HepG2 (cell line): ENCODE results near the gene CCS. TPM values are rescaled to one million over a fixed set of nuclear protein-coding genes. Genes with fewer than 3 reads are reported as not detected.

Experiments
- FIP1L1 ChIP-seq: fragments of 200-400 bp; formaldehyde crosslinking; IDR thresholded peaks from 2 replicates; pipeline ENCODE4 v1.6.1; 2018; ENCODE audit warnings: low read depth, mild to moderate bottlenecking, low read length, moderate library complexity, borderline replicate concordance; ENCODE audit not compliant: insufficient read depth
- GABPA ChIP-seq, 2 experiments: IDR thresholded peaks; 2 replicates each; pipeline ENCODE4 v1.6.1; 2011 to 2016; ENCODE audit warnings: low read depth in 2 of 2, low read length in 1 of 2, missing biosample characterization in 1 of 2, missing genetic modification characterization in 1 of 2
- GATAD1 ChIP-seq: IDR thresholded peaks from 2 replicates; pipeline ENCODE4 v1.6.1; 2016; ENCODE audit warnings: missing genetic modification reagents, missing compliant biosample characterization
- MEIS2 ChIP-seq: sonication (generic); formaldehyde crosslinking; IDR thresholded peaks from 2 replicates; pipeline ENCODE4 v1.9.0; 2021; ENCODE audit warnings: mild to moderate bottlenecking, missing genetic modification reagents
- RBFOX2 ChIP-seq: fragments of 200-400 bp; formaldehyde crosslinking; IDR thresholded peaks from 2 replicates; pipeline ENCODE4 v1.6.1; 2017; ENCODE audit warnings: low read depth, mild to moderate bottlenecking, low read length
- SP140L ChIP-seq: sonication (generic); formaldehyde crosslinking; IDR thresholded peaks from 2 replicates; pipeline ENCODE4 v1.4.0; 2020; ENCODE audit warnings: missing genetic modification reagents, borderline replicate concordance
- SRSF1 ChIP-seq: fragments of 200-400 bp; formaldehyde crosslinking; optimal IDR thresholded peaks from 2 replicates; pipeline ENCODE3; 2017; ENCODE audit warnings: mild to moderate bottlenecking, low read depth, low read length, moderate library complexity
- ZFP36L1 ChIP-seq: sonication (generic); formaldehyde crosslinking; IDR thresholded peaks from 2 replicates; pipeline ENCODE4 v1.8.0; 2022; ENCODE audit warnings: mild to moderate bottlenecking, missing genetic modification reagents, moderate library complexity
- ZKSCAN8 ChIP-seq: IDR thresholded peaks from 2 replicates; pipeline ENCODE4 v1.6.1; 2016; ENCODE audit warnings: borderline replicate concordance, missing genetic modification reagents, missing compliant biosample characterization
- ZMYM4 ChIP-seq: sonication (generic); formaldehyde crosslinking; IDR thresholded peaks from 2 replicates; pipeline ENCODE4 v1.8.1; 2023; ENCODE audit warnings: mild to moderate bottlenecking, missing genetic modification reagents
- ZNF367 ChIP-seq: sonication (generic); formaldehyde crosslinking; IDR thresholded peaks from 2 replicates; pipeline ENCODE4 v1.4.0; 2020; ENCODE audit warnings: missing genetic modification reagents, borderline replicate concordance
- ZNF614 ChIP-seq: IDR thresholded peaks from 2 replicates; pipeline ENCODE4 v1.6.1; 2018; ENCODE audit warnings: missing biosample characterization, missing genetic modification reagents, inconsistent platforms, borderline replicate concordance
- ZNF800 ChIP-seq: sonication (generic); formaldehyde crosslinking; IDR thresholded peaks from 2 replicates; pipeline ENCODE4 v1.4.0; 2020; ENCODE audit warnings: missing genetic modification reagents
- ZNF839 ChIP-seq: sonication (generic); formaldehyde crosslinking; IDR thresholded peaks from 2 replicates; pipeline ENCODE4 v1.4.0; 2020; ENCODE audit warnings: missing genetic modification reagents, mild to moderate bottlenecking, borderline replicate concordance
- polyA plus RNA-seq, 8 experiments: library from polyadenylated mRNA; depleted of rRNA in 3 of 8; stranded (reverse) in 7 of 8; unstranded in 1 of 8; fragments of >200 nt; fragmentation: Illumina TruSeq in 4 of 8; extraction: Trizol in 4 of 8; gene quantifications; 2 replicates each; pipeline versions ENCODE4 v1.2.1 to v1.2.3, GENCODE V29; 2011 to 2016; ENCODE audit warnings: low read depth in 4 of 8, missing spikeins in 1 of 8, mixed read lengths in 1 of 8; ENCODE audit not compliant: insufficient read depth in 1 of 8
- total RNA-seq, 5 experiments: library from RNA; depleted of rRNA; stranded (reverse); fragments of >200 nt; fragmentation: Illumina TruSeq; extraction: Trizol; gene quantifications; 2 replicates each; pipeline ENCODE4 v1.2.3, GENCODE V29; 2016; ENCODE audit warnings: low read depth in 1 of 5
- TF ChIP-seq, protein P1 (sequence below): sonication (generic); formaldehyde crosslinking; IDR thresholded peaks from 2 replicates; pipeline ENCODE4 v1.4.0; 2020; ENCODE audit warnings: mild to moderate bottlenecking, missing genetic modification reagents
- TF ChIP-seq, protein P2 (sequence below): sonication (generic); formaldehyde crosslinking; IDR thresholded peaks from 2 replicates; pipeline ENCODE4 v1.5.1; 2020; ENCODE audit warnings: missing genetic modification reagents, mild to moderate bottlenecking, borderline replicate concordance
- TF ChIP-seq, protein P3 (sequence below): sonication (generic); formaldehyde crosslinking; IDR thresholded peaks from 2 replicates; pipeline ENCODE4 v1.4.0; 2020; ENCODE audit warnings: missing genetic modification reagents, borderline replicate concordance

Gene CCS
- total and polyA plus RNA-seq, 2 of the 13 experiments (the other 11 are each of a cell fraction or from before 2014, with no cell fraction given), result 25.4 to 44.6 TPM

DNA sequence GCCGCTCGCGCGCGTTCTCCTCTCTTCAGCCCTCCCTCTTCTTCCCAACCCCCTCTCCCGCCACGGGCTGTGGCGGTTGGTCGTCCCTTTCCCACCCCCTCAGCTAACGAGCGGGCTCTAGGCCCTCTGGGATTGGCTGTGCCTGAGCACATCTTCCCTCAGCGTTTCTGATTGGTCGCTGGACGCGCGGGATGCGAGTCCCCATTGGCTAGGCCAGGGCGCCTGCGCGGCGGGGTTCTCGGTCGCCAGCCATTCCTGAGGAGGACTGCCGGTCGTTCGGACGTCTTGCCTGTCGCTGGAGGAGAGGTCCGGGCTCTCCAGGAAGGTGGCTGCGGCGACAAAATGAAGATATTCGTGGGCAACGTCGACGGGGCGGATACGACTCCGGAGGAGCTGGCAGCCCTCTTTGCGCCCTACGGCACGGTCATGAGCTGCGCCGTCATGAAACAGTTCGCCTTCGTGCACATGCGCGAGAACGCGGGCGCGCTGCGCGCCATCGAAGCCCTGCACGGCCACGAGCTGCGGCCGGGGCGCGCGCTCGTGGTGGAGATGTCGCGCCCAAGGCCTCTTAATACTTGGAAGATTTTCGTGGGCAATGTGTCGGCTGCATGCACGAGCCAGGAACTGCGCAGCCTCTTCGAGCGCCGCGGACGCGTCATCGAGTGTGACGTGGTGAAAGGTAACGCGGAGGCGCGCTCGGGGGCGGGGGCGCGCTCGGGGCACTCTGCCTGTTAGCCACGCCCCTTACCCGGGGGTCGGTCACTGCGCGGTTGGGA is 23.6 kb downstream of the CCS start, which contains the start of gene RBM14 (continued):
- TF ChIP-seq, protein P1, sequence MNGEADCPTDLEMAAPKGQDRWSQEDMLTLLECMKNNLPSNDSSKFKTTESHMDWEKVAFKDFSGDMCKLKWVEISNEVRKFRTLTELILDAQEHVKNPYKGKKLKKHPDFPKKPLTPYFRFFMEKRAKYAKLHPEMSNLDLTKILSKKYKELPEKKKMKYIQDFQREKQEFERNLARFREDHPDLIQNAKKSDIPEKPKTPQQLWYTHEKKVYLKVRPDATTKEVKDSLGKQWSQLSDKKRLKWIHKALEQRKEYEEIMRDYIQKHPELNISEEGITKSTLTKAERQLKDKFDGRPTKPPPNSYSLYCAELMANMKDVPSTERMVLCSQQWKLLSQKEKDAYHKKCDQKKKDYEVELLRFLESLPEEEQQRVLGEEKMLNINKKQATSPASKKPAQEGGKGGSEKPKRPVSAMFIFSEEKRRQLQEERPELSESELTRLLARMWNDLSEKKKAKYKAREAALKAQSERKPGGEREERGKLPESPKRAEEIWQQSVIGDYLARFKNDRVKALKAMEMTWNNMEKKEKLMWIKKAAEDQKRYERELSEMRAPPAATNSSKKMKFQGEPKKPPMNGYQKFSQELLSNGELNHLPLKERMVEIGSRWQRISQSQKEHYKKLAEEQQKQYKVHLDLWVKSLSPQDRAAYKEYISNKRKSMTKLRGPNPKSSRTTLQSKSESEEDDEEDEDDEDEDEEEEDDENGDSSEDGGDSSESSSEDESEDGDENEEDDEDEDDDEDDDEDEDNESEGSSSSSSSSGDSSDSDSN (CRISPR knock-in tag), result no peak; the same call in 1 of the 2 replicates
- TF ChIP-seq, protein P2, sequence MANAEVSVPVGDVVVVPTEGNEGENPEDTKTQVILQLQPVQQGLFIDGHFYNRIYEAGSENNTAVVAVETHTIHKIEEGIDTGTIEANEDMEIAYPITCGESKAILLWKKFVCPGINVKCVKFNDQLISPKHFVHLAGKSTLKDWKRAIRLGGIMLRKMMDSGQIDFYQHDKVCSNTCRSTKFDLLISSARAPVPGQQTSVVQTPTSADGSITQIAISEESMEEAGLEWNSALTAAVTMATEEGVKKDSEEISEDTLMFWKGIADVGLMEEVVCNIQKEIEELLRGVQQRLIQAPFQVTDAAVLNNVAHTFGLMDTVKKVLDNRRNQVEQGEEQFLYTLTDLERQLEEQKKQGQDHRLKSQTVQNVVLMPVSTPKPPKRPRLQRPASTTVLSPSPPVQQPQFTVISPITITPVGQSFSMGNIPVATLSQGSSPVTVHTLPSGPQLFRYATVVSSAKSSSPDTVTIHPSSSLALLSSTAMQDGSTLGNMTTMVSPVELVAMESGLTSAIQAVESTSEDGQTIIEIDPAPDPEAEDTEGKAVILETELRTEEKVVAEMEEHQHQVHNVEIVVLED (CRISPR knock-in tag), result peak; percentile 68; the same call in 1 of the 2 replicates
- TF ChIP-seq SRSF1 (peak; percentile 99), ZNF367 (CRISPR knock-in tag) (peak; percentile 29; the same call in 1 of the 2 replicates), ZFP36L1 (CRISPR knock-in tag) (no peak), ZMYM4 (CRISPR knock-in tag) (peak; percentile 79), GABPA (IDR thresholded peaks at IDR 0.05; ENCODE audit: low read depth, low read length) (no peak), GABPA (CRISPR knock-in tag; IDR thresholded peaks at IDR 0.05; ENCODE audit: low read depth) (0 out of 2 replicates have a peak, but pooled peaks have one; percentile 37), GATAD1 (CRISPR knock-in tag) (peak; percentile 90), ZKSCAN8 (CRISPR knock-in tag) (peak; percentile 10; the same call in 1 of the 2 replicates), MEIS2 (CRISPR knock-in tag) (peak; percentile 71), ZNF614 (CRISPR knock-in tag) (no peak), ZNF800 (peak; percentile 56; the same call in 1 of the 2 replicates), RBFOX2 (peak; percentile 99), ZNF839 (CRISPR knock-in tag) (no peak; the same call in 1 of the 2 replicates), SP140L (CRISPR knock-in tag) (no peak), FIP1L1 (peak; percentile 83; the same call in 1 of the 2 replicates)
- TF ChIP-seq, protein P3, sequence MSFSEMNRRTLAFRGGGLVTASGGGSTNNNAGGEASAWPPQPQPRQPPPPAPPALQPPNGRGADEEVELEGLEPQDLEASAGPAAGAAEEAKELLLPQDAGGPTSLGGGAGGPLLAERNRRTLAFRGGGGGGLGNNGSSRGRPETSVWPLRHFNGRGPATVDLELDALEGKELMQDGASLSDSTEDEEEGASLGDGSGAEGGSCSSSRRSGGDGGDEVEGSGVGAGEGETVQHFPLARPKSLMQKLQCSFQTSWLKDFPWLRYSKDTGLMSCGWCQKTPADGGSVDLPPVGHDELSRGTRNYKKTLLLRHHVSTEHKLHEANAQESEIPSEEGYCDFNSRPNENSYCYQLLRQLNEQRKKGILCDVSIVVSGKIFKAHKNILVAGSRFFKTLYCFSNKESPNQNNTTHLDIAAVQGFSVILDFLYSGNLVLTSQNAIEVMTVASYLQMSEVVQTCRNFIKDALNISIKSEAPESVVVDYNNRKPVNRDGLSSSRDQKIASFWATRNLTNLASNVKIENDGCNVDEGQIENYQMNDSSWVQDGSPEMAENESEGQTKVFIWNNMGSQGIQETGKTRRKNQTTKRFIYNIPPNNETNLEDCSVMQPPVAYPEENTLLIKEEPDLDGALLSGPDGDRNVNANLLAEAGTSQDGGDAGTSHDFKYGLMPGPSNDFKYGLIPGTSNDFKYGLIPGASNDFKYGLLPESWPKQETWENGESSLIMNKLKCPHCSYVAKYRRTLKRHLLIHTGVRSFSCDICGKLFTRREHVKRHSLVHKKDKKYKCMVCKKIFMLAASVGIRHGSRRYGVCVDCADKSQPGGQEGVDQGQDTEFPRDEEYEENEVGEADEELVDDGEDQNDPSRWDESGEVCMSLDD, result peak; percentile 53; the same call in 1 of the 2 replicates
